GM04504 (cell line): ENCODE data around the gene NHS.

Experiments
- DNase-seq: peaks from one replicate; pipeline ENCODE4 v3.0.0-alpha.2; 2012; ENCODE audit warnings: low read depth

The NHS gene

GRCh38 chrX:17588303-17588702, 213.3 kb downstream of the NHS start:
- DNase-seq = no peak

- DNase-seq = no peak
These were observed 216.1 kb downstream of the NHS start for GRCh38 chrX:17590892-17591740.

GRCh38 chrX:17591741-17592110, 216.7 kb downstream of the NHS start:
- DNase-seq = no peak

- no peak for DNase-seq
These were observed 217.1 kb downstream of the NHS start for GRCh38 chrX:17592117-17592516.

- DNase-seq = no peak
These were observed 219.7 kb downstream of the NHS start for GRCh38 chrX:17594693-17595092.

- no peak for DNase-seq
These were observed 220.5 kb downstream of the NHS start for GRCh38 chrX:17595456-17596035.

GRCh38 chrX:17596061-17596460, 221.1 kb downstream of the NHS start:
- DNase-seq = no peak

- no peak for DNase-seq
These were observed 221.7 kb downstream of the NHS start for GRCh38 chrX:17596546-17597205.

GRCh38 chrX:17597327-17597726, 222.3 kb downstream of the NHS start:
- DNase-seq = no peak

GRCh38 chrX:17597836-17598439, 222.9 kb downstream of the NHS start:
- no peak for DNase-seq

GRCh38 chrX:17601441-17602200, 226.6 kb downstream of the NHS start:
- no peak for DNase-seq

- no peak for DNase-seq
These were observed 227.2 kb downstream of the NHS start for GRCh38 chrX:17602245-17602644.

- DNase-seq = no peak
These were observed 228.2 kb downstream of the NHS start for GRCh38 chrX:17603196-17603595.

- no peak for DNase-seq
These were observed 230.7 kb downstream of the NHS start for GRCh38 chrX:17605676-17606075.

- DNase-seq = no peak
These were observed 231.2 kb downstream of the NHS start for GRCh38 chrX:17606231-17606630.

- DNase-seq = no peak
These were observed 233.9 kb downstream of the NHS start for GRCh38 chrX:17608888-17609287.

GRCh38 chrX:17610788-17611187, 235.8 kb downstream of the NHS start:
- no peak for DNase-seq

- DNase-seq = no peak
These were observed 239.1 kb downstream of the NHS start for GRCh38 chrX:17613979-17614588.

- DNase-seq = no peak
These were observed 241.9 kb downstream of the NHS start for GRCh38 chrX:17616936-17617335.

- no peak for DNase-seq
These were observed 242.8 kb downstream of the NHS start for GRCh38 chrX:17617806-17618205.

- no peak for DNase-seq
These were observed 246.7 kb downstream of the NHS start for GRCh38 chrX:17621566-17622270.
